Limb (tissue), 2 donors: Measurements from ENCODE around the gene UBE2L5.

ENCODE experiments used
- DNase-seq, 2 donors: peaks; one replicate each; pipeline ENCODE4 v3.0.0-alpha.2; 2016; ENCODE audit errors: extremely low spot score in 2 of 2

The UBE2L5 gene

GRCh38 chr13:30422054-30422839 lies at the start of gene UBE2L5:
Gene UBE2L5, plus strand, starts transcription at chr13:30422493. Its CDS starts 5,498 bp downstream, at chr13:30427991.
- DNase-seq = peak in 1 of 2 donors; percentile 34

- DNase-seq = no peak
Observed at GRCh38 chr13:30373727-30374126, 48.6 kb upstream of the UBE2L5 start.

- DNase-seq = no peak
Observed at GRCh38 chr13:30375265-30375835, 46.9 kb upstream of the UBE2L5 start.

GRCh38 chr13:30376426-30377311 lies 45.6 kb upstream of the UBE2L5 start:
- DNase-seq = no peak

GRCh38 chr13:30377312-30377685 lies 45.0 kb upstream of the UBE2L5 start:
- no peak for DNase-seq

GRCh38 chr13:30378191-30378590 lies 44.1 kb upstream of the UBE2L5 start:
- no peak for DNase-seq

GRCh38 chr13:30381049-30381448 lies 41.2 kb upstream of the UBE2L5 start:
- no peak for DNase-seq

- DNase-seq = no peak
Observed at GRCh38 chr13:30382836-30383525, 39.3 kb upstream of the UBE2L5 start.

- DNase-seq = no peak
Observed at GRCh38 chr13:30388406-30389283, 33.6 kb upstream of the UBE2L5 start.

- no peak for DNase-seq
Observed at GRCh38 chr13:30391956-30392680, 30.2 kb upstream of the UBE2L5 start.

- DNase-seq = no peak
Observed at GRCh38 chr13:30392681-30393045, 29.6 kb upstream of the UBE2L5 start.

GRCh38 chr13:30394751-30395191 lies 27.5 kb upstream of the UBE2L5 start:
- no peak for DNase-seq

- DNase-seq = peak; percentile 74
Observed at GRCh38 chr13:30395192-30396158, 26.8 kb upstream of the UBE2L5 start.

- no peak for DNase-seq
Observed at GRCh38 chr13:30396434-30397075, 25.7 kb upstream of the UBE2L5 start.

GRCh38 chr13:30398601-30399072 lies 23.7 kb upstream of the UBE2L5 start:
- DNase-seq = no peak

- no peak for DNase-seq
Observed at GRCh38 chr13:30400376-30400775, 21.9 kb upstream of the UBE2L5 start.

- DNase-seq = no peak
Observed at GRCh38 chr13:30401347-30401746, 20.9 kb upstream of the UBE2L5 start.

GRCh38 chr13:30403456-30403855 lies 18.8 kb upstream of the UBE2L5 start:
- DNase-seq = no peak
